PC-9 (cell line): Measurements from ENCODE around the gene TAF6. TPM values are rescaled to one million over a fixed set of nuclear protein-coding genes. Genes with fewer than 3 reads are reported as not detected.

Source experiments
- BruUV-seq: library from RNA; stranded (reverse); fragments of 400-500 nt; replicated peaks from 2 replicates; lab custom pipeline; 2021; lab: Mats Ljungman, UMichigan
- CTCF ChIA-PET: fragments of 300-600 bp; sonication (Branson Sonifier 250); formaldehyde crosslinking; loops from one replicate; lab custom pipeline; 2022; ENCODE audit warnings: antibody characterized with exemption; lab: Charles Lee
- POLR2A ChIA-PET: fragments of 300-600 bp; sonication (Branson Sonifier 250); formaldehyde crosslinking; loops from one replicate; lab custom pipeline; 2022; ENCODE audit warnings: antibody characterized with exemption; ENCODE audit not compliant: unreplicated experiment; lab: Charles Lee
- DNase-seq, 2 experiments: peaks; one replicate each; pipeline versions ENCODE4 v3.0.0 to v3.0.0-alpha.2; 2015 to 2022; ENCODE audit warnings: mixed read lengths in 1 of 2
- H2AFZ ChIP-seq: fragments of 200-600 bp; sonication (generic); 2 replicates; pipeline ENCODE4 v1.8.1; 2017; ENCODE audit warnings: antibody characterized with exemption
- H3F3A ChIP-seq: fragments of 200-600 bp; sonication (generic); 2 replicates; pipeline ENCODE4 v1.8.1; 2017; ENCODE audit warnings: antibody characterized with exemption, mild to moderate bottlenecking, low read depth; ENCODE audit not compliant: insufficient read depth
- H3K27ac ChIP-seq: fragments of 200-600 bp; sonication (generic); 2 replicates; pipeline ENCODE4 v1.6.1; 2016; ENCODE audit warnings: mixed run types
- H3K27me3 ChIP-seq: fragments of 200-600 bp; sonication (generic); 2 replicates; pipeline ENCODE4 v1.6.1; 2016; ENCODE audit warnings: low read depth, mixed run types; ENCODE audit not compliant: insufficient read depth
- H3K36me3 ChIP-seq: fragments of 200-600 bp; sonication (generic); 2 replicates; pipeline ENCODE4 v1.6.1; 2016; ENCODE audit warnings: low read depth, mixed run types
- H3K4me1 ChIP-seq: fragments of 200-600 bp; sonication (generic); replicated peaks from 2 replicates; pipeline ENCODE4 v1.6.1; 2016; ENCODE audit warnings: mixed run types; ENCODE audit not compliant: insufficient read depth
- H3K4me2 ChIP-seq: fragments of 200-600 bp; sonication (generic); 2 replicates; pipeline ENCODE4 v1.6.1; 2017; ENCODE audit warnings: mixed run types
- H3K4me3 ChIP-seq: fragments of 200-600 bp; sonication (generic); 2 replicates; pipeline ENCODE4 v1.6.1; 2016; ENCODE audit warnings: mixed run types
- H3K79me2 ChIP-seq: fragments of 200-600 bp; sonication (generic); 2 replicates; pipeline ENCODE4 v1.6.1; 2017; ENCODE audit warnings: low read depth, mixed run types
- H3K9me2 ChIP-seq: fragments of 200-600 bp; sonication (generic); 2 replicates; pipeline ENCODE4 v1.8.1; 2017; ENCODE audit warnings: mild to moderate bottlenecking; ENCODE audit not compliant: insufficient read depth
- H3K9me3 ChIP-seq: fragments of 200-600 bp; sonication (generic); 2 replicates; pipeline ENCODE4 v1.8.1; 2016; ENCODE audit warnings: low read depth; ENCODE audit not compliant: insufficient read depth
- H4K20me1 ChIP-seq: fragments of 200-600 bp; sonication (generic); 2 replicates; pipeline ENCODE4 v1.8.1; 2017; ENCODE audit not compliant: insufficient read depth
- CTCF ChIP-seq: fragments of 200-600 bp; sonication (generic); conservative IDR thresholded peaks from 2 replicates; pipeline ENCODE4 v1.6.1; 2017; ENCODE audit warnings: mixed run types, antibody characterized with exemption, mild to moderate bottlenecking, moderate library complexity
- EZH2 ChIP-seq: fragments of 200-600 bp; sonication (generic); IDR thresholded peaks from 2 replicates; pipeline ENCODE4 v1.8.0; 2017; ENCODE audit warnings: antibody characterized with exemption, low read depth
- intact Hi-C: fragments of 100-400 bp; cut with micrococcal nuclease; formaldehyde crosslinking; loops from one replicate; pipeline ENCODE4 v1.10.0; 2022; ENCODE audit not compliant: unreplicated experiment
- total RNA-seq: library from RNA; stranded (reverse); gene quantifications from 2 replicates; pipeline ENCODE4 v1.2.3, GENCODE V29; 2021

Gene TAF6
- total RNA-seq, 1 experiment from 2014 or later = 91.4 TPM

- POLR2A ChIA-PET = no interaction called here
- Histone ChIP-seq H3K79me2 (no peaks in the 10 kb centered on the region), H2AFZ (peak overlapping the region; percentile 89), H3K4me2 (peak overlapping the region; percentile 87), H3K36me3 (no peaks in the 10 kb centered on the region), H3K27me3 (no peaks in the 10 kb centered on the region), H3K27ac (no peak overlapping the region; the same call in 1 of the 2 replicates), H4K20me1 (no peaks in the 10 kb centered on the region), H3F3A (no peaks in the 10 kb centered on the region; the same call in 1 of the 2 replicates), H3K9me3 (no peaks in the 10 kb centered on the region), H3K4me1 (peaks cover 5% of the 10 kb centered on the region; the same call in 1 of the 2 replicates), H3K9me2 (no peaks in the 10 kb centered on the region), H3K4me3 (peak overlapping the region; percentile 76)
- DNase-seq = no peak
- CTCF ChIA-PET = no interaction called here
- intact Hi-C loops = loop anchor here (1.0 kb wide), 1 partner anchor 17 kb away; the partner anchor contains the start of genes AP4M1 and MCM7
- TF ChIP-seq EZH2 = no peak
- no peak for TF ChIP-seq CTCF
- BruUV-seq = TSS peak; percentile 44
Observed at GRCh38 chr7:100118388-100119071, 628 bp downstream of the TAF6 start.

GRCh38 chr7:100115026-100115425 is 4.1 kb downstream of the TAF6 start:
- POLR2A ChIA-PET = no interaction called here
- intact Hi-C loops = no loop called here
- no peak overlapping the region for H3K27ac ChIP-seq
- H3K27me3 ChIP-seq = no peaks in the 10 kb centered on the region
- no peak overlapping the region for H3K4me3 ChIP-seq
- TF ChIP-seq CTCF = no peak
- TF ChIP-seq EZH2 = no peak
- no peak overlapping the region for H2AFZ ChIP-seq
- no peaks in the 10 kb centered on the region for H4K20me1 ChIP-seq
- no peaks in the 10 kb centered on the region for H3K9me3 ChIP-seq
- H3K36me3 ChIP-seq = no peaks in the 10 kb centered on the region
- BruUV-seq = no TSS peak
- CTCF ChIA-PET = no interaction called here
- H3K4me2 ChIP-seq = no peak overlapping the region
- H3K79me2 ChIP-seq = no peaks in the 10 kb centered on the region
- H3F3A ChIP-seq = no peaks in the 10 kb centered on the region; the same call in 1 of the 2 replicates
- no peaks in the 10 kb centered on the region for H3K9me2 ChIP-seq
- DNase-seq = no peak
- no peaks in the 10 kb centered on the region; the same call in 1 of the 2 replicates for H3K4me1 ChIP-seq

- no peaks in the 10 kb centered on the region for H3K9me3 ChIP-seq
- intact Hi-C loops = no loop called here
- no peaks in the 10 kb centered on the region for H3K79me2 ChIP-seq
- H3K9me2 ChIP-seq = no peaks in the 10 kb centered on the region
- H3K4me1 ChIP-seq = no peaks in the 10 kb centered on the region
- no peaks in the 10 kb centered on the region; the same call in 1 of the 2 replicates for H3F3A ChIP-seq
- no peak for DNase-seq
- TF ChIP-seq EZH2 (no peak), CTCF (no peak)
- POLR2A ChIA-PET = no interaction called here
- no peaks in the 10 kb centered on the region for H3K27me3 ChIP-seq
- CTCF ChIA-PET = interaction anchor here (0.6 kb wide), 1 partner anchor 9 kb away, joined by 6 read pairs; no protein-coding TSS in a partner anchor
- H3K4me2 ChIP-seq = no peak overlapping the region
- no peak overlapping the region for H3K4me3 ChIP-seq
- peaks cover 4% of the 10 kb centered on the region for H3K36me3 ChIP-seq
- no TSS peak for BruUV-seq
- H4K20me1 ChIP-seq = no peaks in the 10 kb centered on the region
- H2AFZ ChIP-seq = no peak overlapping the region
- no peak overlapping the region for H3K27ac ChIP-seq
Observed at GRCh38 chr7:100111914-100112313, 7.2 kb downstream of the TAF6 start.
